Stimulated activated naive CD4-positive, alpha-beta T cell (primary cell): ENCODE measurements around the gene ACCS.

Source experiments
- DNase-seq, 6 experiments: peaks; one replicate each; lab custom pipeline; 2025; lab: John Stamatoyannopoulos, UW

The ACCS gene

GRCh38 chr11:44090539-44090938 lies 24.5 kb downstream of the ACCS start:
- DNase-seq = no peak

- DNase-seq = peak; percentile 23 to 72 (median 66)
Measured at GRCh38 chr11:44094260-44094868, 28.3 kb downstream of the ACCS start.

- DNase-seq = peak; percentile 63 to 83 (median 80)
Measured at GRCh38 chr11:44095506-44096359, 29.7 kb downstream of the ACCS start, which contains the start of gene EXT2. Gene EXT2, plus strand, starts transcription at chr11:44095678. Its CDS starts 12,035 bp downstream, at chr11:44107713.

GRCh38 chr11:44096360-44097185 lies 30.5 kb downstream of the ACCS start:
- peak in 1 of 6 experiments; percentile 23 for DNase-seq

GRCh38 chr11:44097821-44098220 lies 31.8 kb downstream of the ACCS start:
- DNase-seq = no peak

GRCh38 chr11:44101098-44101497 lies 35.0 kb downstream of the ACCS start:
- DNase-seq = no peak

- no peak for DNase-seq
Measured at GRCh38 chr11:44104481-44105294, 38.6 kb downstream of the ACCS start.

- DNase-seq = no peak
Measured at GRCh38 chr11:44108260-44108659, 42.2 kb downstream of the ACCS start.

- DNase-seq = peak; percentile 7 to 35 (median 24)
Measured at GRCh38 chr11:44110231-44110679, 44.2 kb downstream of the ACCS start.

GRCh38 chr11:44112091-44112821 lies 46.2 kb downstream of the ACCS start:
- DNase-seq = no peak

- DNase-seq = no peak
Measured at GRCh38 chr11:44113018-44113417, 46.9 kb downstream of the ACCS start.

- DNase-seq = no peak
Measured at GRCh38 chr11:44113572-44113971, 47.5 kb downstream of the ACCS start.

- no peak for DNase-seq
Measured at GRCh38 chr11:44116234-44116830, 50.3 kb downstream of the ACCS start.

- no peak for DNase-seq
Measured at GRCh38 chr11:44120169-44120568, 54.1 kb downstream of the ACCS start.

GRCh38 chr11:44125598-44125997 lies 59.5 kb downstream of the ACCS start:
- no peak for DNase-seq

GRCh38 chr11:44126304-44126703 lies 60.2 kb downstream of the ACCS start:
- no peak for DNase-seq

- no peak for DNase-seq
Measured at GRCh38 chr11:44127130-44127529, 61.1 kb downstream of the ACCS start.

- no peak for DNase-seq
Measured at GRCh38 chr11:44128729-44129128, 62.7 kb downstream of the ACCS start.

GRCh38 chr11:44130751-44131150 lies 64.7 kb downstream of the ACCS start:
- no peak for DNase-seq

- no peak for DNase-seq
Measured at GRCh38 chr11:44133335-44133946, 67.4 kb downstream of the ACCS start.
